Measurements from ENCODE around the gene KIF25. TPM values are rescaled to one million over a fixed set of nuclear protein-coding genes. Genes with fewer than 3 reads are reported as not detected.
"Not testable (repeated sequence)": the region's sequence is repeated elsewhere in the genome, so short reads cannot be mapped to it uniquely, and the experiment has no call there.

The KIF25 gene
- total RNA-seq, 1 experiment from 2014 or later = not detected

GRCh38 chr6:167974640-167975344 is 22.7 kb upstream of the KIF25 start:
- no peak for TF ChIP-seq CTCF (IDR thresholded peaks at IDR 0.05; ENCODE audit: unreplicated experiment)
- POLR2A ChIA-PET = interaction anchor here (0.8 kb wide), 1 partner anchor 46 kb away, joined by 3 read pairs; no protein-coding TSS in a partner anchor
- no peak for DNase-seq (ENCODE audit: unreplicated experiment)
- CTCF ChIA-PET = interaction anchor here (0.5 kb wide), 1 partner anchor 285 kb away, joined by 4 read pairs; no protein-coding TSS in a partner anchor
- BruUV-seq (replicated peaks) = no TSS peak
- Mint-ChIP-seq H3K27ac (ENCODE audit: low read depth, unreplicated experiment) (no peak overlapping the region), H3K4me1 (ENCODE audit: insufficient read depth, unreplicated experiment) (no peaks in the 10 kb centered on the region), H3K4me3 (ENCODE audit: unreplicated experiment) (no peak overlapping the region), H3K27me3 (ENCODE audit: insufficient read depth, unreplicated experiment) (no peaks in the 10 kb centered on the region), H3K9me3 (ENCODE audit: unreplicated experiment) (no peaks in the 10 kb centered on the region), H3K36me3 (ENCODE audit: insufficient read depth, unreplicated experiment) (peaks cover 14% of the 10 kb centered on the region)
- intact Hi-C loops (cut with micrococcal nuclease) = no loop called here

GRCh38 chr6:167975458-167975857 is 22.0 kb upstream of the KIF25 start:
- Mint-ChIP-seq H3K27ac (ENCODE audit: low read depth, unreplicated experiment) (no peak overlapping the region), H3K9me3 (ENCODE audit: unreplicated experiment) (no peaks in the 10 kb centered on the region), H3K4me3 (ENCODE audit: unreplicated experiment) (no peak overlapping the region), H3K27me3 (ENCODE audit: insufficient read depth, unreplicated experiment) (no peaks in the 10 kb centered on the region), H3K36me3 (ENCODE audit: insufficient read depth, unreplicated experiment) (peaks cover 8% of the 10 kb centered on the region), H3K4me1 (ENCODE audit: insufficient read depth, unreplicated experiment) (no peaks in the 10 kb centered on the region)
- BruUV-seq (replicated peaks) = no TSS peak
- intact Hi-C loops (cut with micrococcal nuclease) = no loop called here
- TF ChIP-seq CTCF (IDR thresholded peaks at IDR 0.05; ENCODE audit: unreplicated experiment) = no peak
- ChIA-PET POLR2A (no interaction called here), CTCF (interaction anchor here (0.5 kb wide), 1 partner anchor 284 kb away, joined by 4 read pairs; no protein-coding TSS in a partner anchor)
- no peak for DNase-seq (ENCODE audit: unreplicated experiment)

GRCh38 chr6:167976116-167976657 is 21.3 kb upstream of the KIF25 start:
- not testable (repeated sequence) for H3K27ac Mint-ChIP-seq (ENCODE audit: low read depth, unreplicated experiment)

GRCh38 chr6:167976708-167977107 is 20.8 kb upstream of the KIF25 start:
- no peak for DNase-seq (ENCODE audit: unreplicated experiment)
- H3K4me1 Mint-ChIP-seq (ENCODE audit: insufficient read depth, unreplicated experiment) = no peaks in the 10 kb centered on the region
- CTCF ChIA-PET = no interaction called here
- no TSS peak for BruUV-seq (replicated peaks)
- no peaks in the 10 kb centered on the region for H3K27me3 Mint-ChIP-seq (ENCODE audit: insufficient read depth, unreplicated experiment)
- no peaks in the 10 kb centered on the region for H3K9me3 Mint-ChIP-seq (ENCODE audit: unreplicated experiment)
- intact Hi-C loops (cut with micrococcal nuclease) = no loop called here
- no peak for TF ChIP-seq CTCF (IDR thresholded peaks at IDR 0.05; ENCODE audit: unreplicated experiment)
- H3K4me3 Mint-ChIP-seq (ENCODE audit: unreplicated experiment) = no peak overlapping the region
- H3K36me3 Mint-ChIP-seq (ENCODE audit: insufficient read depth, unreplicated experiment) = no peaks in the 10 kb centered on the region
- POLR2A ChIA-PET = no interaction called here
- H3K27ac Mint-ChIP-seq (ENCODE audit: low read depth, unreplicated experiment) = no peak overlapping the region

More at GRCh38 chr6:167976116-167976657, 21.3 kb upstream of the KIF25 start:
- H3K4me3 Mint-ChIP-seq (ENCODE audit: unreplicated experiment); H3K36me3 Mint-ChIP-seq (ENCODE audit: insufficient read depth, unreplicated experiment); H3K9me3 Mint-ChIP-seq (ENCODE audit: unreplicated experiment); DNase-seq (ENCODE audit: unreplicated experiment); H3K27me3 Mint-ChIP-seq (ENCODE audit: insufficient read depth, unreplicated experiment); intact Hi-C loops (cut with micrococcal nuclease); POLR2A ChIA-PET; CTCF ChIA-PET; H3K4me1 Mint-ChIP-seq (ENCODE audit: insufficient read depth, unreplicated experiment); BruUV-seq (replicated peaks): not testable (repeated sequence)
